Hippocampal formation (tissue), 2 donors: Measurements from ENCODE around the gene XIRP2.

ENCODE experiments used
- DNase-seq, 2 donors: peaks; one replicate each; lab custom pipeline; 2025; lab: John Stamatoyannopoulos, UW

XIRP2 gene

DNA sequence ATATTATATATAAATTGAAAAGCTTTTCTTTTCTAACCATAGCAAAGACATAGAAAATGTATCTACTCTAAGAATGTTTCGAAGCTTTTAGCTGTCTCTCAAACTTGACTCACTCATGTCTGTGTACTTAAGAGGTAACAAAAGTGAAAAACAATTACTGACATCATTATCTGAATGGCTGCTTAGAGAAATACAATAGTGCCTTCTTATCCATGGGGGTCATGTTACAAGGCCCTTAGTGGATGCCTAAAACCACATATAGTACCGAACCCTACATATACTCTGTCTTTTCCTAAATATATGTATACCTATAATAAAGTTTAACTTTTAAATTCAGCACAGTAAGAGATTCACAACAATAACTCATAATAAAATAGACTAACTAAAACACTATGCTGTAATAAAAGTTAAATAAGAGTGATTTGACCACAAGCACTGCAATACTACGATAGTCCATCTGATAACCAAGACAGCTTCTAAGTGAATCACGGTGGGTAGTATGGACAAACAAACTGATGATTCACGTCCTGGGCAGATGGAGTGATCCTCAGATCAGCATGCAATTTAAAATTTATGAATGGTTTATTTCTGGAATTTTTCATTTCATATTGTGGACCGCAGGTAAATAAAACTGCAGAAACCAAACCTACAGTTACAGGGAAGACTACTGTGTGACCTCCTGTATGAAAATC lies 246.2 kb downstream of the XIRP2 start:
- no peak for DNase-seq

DNA sequence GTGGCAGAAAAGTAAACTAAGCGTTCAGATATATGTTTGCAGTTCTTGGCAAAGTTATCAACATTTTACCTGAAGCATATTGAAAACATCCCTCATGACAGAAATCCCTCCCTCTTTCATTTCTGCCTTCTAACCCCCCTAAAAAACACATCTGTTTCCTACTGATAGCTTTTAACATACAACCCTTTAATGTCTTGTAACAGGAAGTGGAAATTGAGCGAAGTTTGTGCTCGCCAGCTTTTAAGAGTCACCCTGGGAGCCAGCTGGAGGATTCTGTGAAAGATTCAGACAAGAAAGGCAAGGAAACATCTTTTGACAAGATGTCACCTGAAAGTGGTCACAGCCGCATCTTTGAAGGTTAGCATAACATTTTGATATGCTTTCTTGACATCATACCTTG lies 247.4 kb downstream of the XIRP2 start:
- no peak for DNase-seq

DNA sequence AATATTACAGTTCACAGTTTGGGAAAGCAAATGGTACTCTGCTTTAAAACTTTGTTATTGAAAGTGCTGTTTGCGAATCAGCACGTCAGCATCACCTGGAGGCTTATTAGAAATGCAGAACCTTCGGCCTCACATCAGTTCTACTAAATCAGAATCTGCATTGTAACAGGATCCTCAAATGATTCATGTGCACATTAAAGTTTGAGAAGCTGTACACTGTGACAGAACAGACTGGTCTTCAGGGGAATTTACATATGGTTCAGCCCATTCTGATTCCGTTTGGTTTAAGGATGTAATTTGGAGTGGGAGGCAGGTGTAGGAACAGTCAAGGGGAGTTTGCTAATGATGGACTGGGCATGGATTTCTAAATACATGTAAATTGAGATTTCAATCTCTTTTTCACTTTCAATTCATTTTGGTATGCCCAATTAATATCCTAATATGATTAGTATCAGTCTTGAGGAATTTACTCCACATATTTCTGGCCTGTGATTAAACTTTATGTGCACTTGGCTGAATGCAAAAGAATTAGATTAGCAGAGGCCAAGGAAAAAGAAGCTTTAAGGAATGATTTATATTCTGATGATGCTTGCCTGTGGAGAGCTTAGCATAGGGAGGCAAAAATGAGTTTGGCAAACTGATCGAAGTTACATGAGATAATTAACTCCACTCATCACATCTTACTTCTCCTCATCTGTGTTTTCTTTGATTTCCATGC lies 248.8 kb downstream of the XIRP2 start:
- no peak for DNase-seq

DNA sequence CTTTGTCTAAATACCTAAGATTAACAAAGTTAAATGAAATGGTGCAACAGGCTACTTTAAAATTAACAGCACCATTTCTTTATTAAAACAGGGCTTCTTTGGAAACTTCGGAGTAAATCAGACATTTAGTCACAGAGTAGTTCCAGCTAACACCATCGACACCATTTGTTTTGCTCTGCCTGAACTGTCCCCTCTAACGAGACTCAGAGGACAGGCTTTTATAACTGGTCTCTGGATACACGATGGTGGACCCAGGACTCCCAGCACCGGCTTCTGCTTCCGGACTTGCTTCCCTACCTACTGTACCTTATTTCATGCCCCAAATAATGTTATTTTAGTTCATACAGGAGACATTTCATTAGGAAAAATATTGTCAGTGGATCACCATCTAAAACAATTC lies 252.1 kb downstream of the XIRP2 start:
- DNase-seq = no peak

DNA sequence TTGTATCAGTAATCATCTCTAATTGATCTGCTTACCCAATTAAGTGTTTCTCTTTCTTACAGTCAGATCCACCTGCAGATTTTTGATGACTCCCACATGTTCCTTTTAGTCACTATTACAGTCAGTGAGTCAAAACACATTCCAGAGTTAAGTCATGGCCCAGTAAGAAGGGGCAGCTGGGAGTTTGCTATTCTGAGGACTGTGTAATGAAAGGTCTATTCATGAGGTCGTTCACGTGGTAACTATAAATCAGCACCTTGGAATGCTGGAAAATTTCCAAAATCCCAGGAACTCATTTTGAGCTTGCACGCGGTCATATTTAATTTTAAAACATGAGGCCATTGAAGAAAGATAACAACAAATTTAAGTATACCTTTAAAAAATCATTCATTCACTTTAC lies 252.5 kb downstream of the XIRP2 start:
- DNase-seq = no peak

DNA sequence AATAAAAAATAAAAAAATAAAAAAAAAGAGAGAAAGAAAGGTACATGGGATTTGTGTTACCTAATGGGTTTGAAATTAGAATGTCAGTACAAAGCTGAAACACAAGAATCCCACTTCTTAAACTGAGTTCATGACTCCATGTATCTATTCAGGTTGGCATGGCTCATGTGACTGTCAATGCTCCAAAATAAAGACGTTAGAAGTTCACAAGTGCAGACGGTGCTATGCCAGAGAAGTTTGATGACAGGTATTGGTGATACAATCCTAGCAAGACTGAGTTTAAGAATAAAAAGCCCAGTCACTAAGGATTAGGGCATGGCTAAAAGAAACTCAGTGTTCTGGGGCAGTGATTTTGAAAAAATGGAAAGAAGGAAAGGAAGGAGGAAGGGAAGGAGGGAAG lies 254.3 kb downstream of the XIRP2 start:
- no peak for DNase-seq

DNA sequence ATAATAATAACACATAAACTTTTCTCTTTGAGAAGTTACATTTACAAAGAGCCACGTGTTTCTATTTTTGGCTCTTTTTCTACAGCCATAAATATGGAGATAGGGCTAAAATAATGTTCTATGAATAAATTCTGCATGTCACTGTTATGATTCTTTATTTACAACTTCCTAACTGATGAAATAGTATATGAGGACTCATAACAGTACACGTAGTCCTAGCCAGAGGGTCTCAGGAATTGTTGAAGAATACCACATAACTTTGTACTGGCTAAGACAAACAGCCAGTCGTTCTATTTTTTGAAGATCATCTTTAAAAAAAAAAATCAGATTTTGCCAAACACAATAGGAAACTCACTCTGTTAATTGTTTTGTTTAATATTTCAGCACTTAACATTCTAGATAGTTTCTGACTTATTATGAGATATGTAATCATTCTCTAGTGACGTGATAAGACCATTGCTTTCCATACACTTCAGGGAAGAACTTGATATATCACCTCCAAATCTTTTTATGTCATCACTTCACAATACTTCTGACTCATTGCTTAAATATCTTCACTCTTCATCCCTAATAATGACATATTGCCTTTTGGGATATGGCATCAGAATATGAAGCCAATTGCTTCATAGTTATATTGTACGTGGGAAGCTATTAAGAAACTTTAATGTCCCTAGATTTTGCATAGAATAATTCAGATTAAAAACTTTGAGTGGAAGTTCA lies 256.1 kb downstream of the XIRP2 start:
- DNase-seq = no peak

DNA sequence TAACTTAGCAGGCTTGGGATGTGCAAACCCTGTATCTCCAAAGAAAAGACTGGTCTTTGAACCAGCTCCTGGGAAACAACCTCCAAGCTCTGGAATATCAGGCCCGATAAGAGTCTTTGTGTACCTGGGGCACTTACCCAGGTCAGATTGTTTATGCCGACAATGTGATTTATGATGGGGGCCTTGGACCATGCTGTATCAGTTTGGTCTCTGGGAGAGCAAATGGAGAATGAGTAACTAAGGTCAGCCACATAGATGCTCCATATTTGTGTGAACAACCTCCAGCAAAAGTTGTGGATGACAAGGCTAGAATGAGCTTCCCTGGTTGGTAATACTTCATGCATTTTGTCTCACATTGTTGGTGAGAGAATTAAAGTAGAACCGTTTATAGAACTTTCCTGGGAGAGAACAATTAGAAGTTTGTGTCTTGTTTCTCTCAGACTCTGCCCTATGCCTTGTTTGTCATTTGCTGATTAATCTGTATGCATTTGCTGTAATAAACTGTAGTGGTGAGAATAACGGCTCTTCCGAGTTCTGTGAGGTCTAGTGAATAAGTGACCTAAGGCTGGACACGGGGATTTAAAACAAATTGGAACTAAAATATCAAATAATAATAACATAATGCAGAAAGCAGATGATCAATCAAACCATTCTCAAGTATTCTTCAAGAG lies 259.1 kb downstream of the XIRP2 start:
- no peak for DNase-seq

DNA sequence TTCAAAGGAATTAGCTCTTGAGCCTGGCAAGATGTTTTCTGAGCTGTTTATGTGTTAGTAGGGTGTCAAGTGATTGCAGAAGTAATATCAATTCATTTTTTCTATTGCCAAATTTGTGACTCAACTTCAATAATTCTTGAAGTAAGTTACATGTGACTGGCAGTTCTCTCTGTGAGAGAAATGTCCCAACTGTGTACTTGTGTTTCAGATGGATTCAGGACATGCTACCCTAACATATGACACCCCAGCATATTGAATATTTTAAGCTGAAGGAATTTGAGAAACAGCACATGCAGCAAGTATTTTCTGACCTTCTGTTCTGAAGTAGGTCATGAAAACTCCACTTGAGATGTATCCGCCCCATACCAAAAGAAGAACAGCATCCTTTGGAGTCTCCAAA lies 263.6 kb downstream of the XIRP2 start:
- no peak for DNase-seq

DNA sequence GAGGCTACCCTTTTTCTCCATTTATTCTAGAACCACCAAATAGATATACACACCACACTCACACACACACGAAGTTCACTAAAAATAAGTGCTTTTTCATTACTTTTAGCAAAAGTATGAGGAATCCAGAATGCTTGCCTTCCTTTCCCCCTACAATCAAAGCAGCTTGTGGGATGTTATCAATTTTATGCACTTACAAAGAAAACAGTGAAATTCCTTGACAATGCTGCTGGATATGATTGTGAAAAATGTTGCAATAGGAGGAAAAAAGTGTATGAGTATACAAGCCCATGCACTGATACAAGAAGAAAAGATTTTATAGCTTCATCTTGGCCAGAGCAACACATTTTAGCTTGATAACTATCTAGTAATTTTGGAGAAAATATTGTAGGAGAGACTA lies 269.2 kb downstream of the XIRP2 start:
- no peak for DNase-seq

DNA sequence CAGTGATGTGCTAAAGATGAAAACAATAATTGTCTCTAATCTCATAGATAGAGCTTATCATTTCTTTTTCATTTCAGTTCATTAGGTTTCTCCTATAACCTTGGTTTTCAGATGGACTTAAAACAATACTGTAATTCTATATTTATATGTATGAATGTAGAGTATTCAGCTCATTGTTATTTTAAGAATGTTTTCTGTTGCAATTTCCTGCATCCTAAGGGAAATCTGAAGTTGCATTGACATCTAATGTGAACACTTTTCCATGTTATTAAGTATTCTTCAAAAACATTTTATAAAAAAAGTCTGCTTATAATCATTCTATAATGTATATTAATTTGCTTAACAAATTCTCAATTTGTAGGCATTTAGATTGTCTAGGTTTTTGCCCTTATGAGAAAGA lies 288.9 kb downstream of the XIRP2 start:
- no peak for DNase-seq

DNA sequence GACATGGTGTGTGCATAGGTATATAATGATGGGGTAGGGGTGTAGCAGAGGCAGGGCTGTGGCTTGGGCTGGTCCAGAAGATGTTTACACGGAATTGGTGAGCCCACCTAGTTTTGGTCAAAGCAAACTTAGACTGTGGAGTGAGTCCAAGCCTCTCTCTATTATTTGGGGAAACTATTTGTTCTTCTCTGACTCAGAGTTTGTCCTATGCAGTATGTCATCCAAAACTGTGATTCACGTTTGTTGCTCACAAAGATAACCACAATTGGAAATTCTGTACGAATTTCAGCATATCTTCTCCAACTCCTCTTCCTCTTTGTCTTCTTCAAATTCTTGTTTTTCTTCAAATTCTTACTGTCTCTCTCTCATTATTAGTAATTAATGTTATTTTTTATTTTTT lies 292.9 kb downstream of the XIRP2 start:
- DNase-seq = no peak

DNA sequence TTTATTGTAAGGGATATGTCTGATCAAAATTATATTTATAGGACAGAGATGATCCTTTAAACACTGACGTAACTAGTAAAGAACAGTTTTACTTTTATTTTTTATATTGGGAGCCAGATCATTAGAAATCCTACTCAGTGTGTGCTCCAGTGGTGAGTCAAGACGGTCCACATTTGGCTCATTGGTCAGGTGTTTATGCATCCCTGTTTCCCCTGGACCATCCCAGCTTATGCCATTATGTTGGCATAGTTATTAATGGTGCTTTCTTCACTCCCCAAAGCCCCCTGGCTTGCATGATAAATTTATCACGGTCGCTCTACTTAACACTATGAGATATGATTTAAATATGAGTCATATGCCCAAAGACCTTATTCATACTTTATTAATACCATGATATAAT lies 293.4 kb downstream of the XIRP2 start:
- no peak for DNase-seq

DNA sequence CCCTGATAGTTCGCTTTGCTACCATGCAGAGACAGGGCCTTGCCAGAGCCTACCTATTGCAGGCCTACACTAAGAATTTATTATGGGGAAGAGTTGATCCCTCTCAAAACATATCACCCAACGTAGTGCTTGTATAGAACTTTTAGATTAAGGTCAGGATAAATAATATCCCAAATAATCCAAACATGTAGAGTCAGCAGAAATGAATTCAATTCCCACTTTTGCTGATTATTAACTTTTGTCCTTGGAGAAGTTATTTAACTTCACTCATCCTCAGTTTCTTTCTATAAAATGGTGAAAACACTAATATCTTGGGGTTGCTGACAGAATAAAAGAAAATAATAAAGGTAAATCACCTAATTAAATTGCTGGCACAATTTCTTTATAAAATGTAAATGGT lies 294.1 kb downstream of the XIRP2 start:
- no peak for DNase-seq

DNA sequence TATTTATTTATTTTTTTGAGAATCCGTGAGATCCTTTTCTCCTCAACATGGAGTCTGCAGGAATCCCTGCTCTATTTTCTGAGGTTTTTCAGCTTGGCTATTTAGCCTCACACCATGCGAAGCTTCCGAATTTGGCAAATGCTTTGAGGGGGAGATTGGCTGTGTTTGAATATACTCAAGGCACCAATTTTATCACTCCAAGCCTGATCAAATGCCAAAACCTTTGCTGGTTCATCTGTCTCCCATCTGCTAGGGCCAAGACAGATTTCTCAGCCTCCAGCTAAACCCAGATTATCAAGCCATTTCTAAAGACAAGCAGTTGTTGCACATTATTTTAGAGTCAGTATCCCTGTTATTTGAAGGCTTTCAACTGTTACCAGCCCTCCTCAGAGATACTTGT lies 295.7 kb downstream of the XIRP2 start:
- peak in 1 of 2 donors; percentile 16 for DNase-seq

DNA sequence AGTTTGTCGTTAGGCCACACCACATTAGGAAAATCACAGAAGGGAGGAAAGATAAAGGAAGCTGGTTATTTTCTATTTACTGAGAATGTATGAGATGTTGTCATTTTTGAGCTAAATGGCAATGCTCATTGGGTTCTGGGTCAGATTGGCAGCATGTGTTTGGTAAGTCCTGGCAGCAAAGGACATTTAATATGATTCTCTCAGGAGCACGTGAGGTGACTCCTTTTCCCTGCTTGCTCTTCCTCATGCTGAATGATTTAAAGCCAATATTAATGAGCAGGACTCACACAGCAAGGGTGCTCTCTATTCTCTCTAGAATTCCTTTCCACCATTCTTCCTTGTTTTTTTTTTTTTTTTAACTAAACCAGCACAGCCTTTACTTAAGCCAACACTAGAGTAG lies 298.2 kb downstream of the XIRP2 start:
- no peak for DNase-seq

DNA sequence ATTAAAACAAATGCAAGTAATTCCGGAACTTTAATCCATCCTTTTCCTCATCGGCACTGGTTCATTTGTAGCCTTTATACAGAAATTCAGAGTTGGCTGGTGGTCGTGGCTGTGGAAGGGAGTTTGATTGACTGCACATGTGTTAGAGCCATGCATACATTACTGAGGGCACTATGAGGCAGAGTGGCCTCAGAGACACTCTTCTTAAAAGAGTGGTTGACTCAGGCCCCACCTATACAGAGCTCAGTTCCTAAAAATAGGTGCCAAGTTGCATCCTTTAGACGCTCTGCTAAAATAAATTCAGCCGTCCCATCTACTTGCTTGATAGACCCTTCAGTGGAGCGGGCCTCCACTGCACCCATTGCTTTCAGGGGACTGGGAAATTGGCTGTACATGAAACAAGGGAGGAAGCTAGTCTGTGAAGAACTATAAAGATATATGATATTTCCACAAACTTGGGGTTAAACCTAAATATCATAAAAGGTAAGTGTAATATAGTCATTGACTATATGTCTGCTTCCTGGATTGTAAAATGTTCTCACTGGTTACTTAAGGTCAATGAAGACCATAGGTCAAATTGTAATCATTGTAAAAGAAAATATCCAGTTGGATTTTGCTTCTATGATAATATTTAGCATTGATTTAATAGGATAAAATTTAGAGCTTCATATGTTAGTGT lies 298.9 kb downstream of the XIRP2 start:
- DNase-seq = no peak

DNA sequence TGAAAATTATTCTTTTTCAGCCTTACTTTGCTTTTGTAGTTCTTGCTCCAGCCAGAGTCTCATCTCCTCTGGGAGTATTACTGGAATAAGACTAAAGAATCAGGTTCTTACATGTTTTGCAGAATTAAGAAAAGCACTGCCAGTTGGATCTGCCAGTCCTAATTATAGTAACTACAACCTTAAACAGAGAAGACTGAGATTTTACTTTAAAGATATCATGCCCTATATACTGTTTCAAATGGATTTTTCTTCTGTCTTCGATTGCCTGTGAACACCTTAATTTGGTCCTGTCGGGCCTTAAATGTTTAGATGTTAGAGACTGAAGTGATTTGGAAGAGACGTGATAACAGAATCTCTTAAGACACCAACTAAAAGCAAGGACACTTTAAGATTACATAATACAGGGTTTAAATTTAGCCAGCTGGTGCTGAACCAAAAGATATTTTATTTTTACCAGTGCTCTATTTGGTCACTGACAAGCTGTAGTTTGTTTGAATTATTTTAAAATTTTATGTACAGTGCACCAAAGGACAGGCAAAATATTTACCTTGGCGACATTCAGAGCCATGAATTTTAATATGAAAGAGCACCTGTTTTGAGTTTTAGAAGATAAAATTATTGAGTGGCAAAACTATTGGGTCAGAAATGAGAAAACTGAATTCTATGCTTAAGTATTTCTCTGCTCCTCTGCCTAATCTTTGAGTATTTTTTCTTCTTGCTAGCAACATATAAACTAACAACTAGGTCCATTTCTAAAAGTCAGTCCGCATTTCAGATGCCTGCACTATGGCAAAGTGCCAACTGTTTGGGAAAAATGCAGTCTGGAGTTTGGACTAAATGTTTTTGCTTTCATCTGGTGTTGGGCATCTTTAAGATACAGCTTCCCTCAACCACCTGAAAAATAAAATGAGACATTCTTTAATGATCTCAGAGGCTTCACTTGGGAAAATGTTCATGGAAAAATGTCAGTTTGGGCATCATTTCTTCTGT lies 300.0 kb downstream of the XIRP2 start:
- DNase-seq = peak in 1 of 2 donors; percentile 6

DNA sequence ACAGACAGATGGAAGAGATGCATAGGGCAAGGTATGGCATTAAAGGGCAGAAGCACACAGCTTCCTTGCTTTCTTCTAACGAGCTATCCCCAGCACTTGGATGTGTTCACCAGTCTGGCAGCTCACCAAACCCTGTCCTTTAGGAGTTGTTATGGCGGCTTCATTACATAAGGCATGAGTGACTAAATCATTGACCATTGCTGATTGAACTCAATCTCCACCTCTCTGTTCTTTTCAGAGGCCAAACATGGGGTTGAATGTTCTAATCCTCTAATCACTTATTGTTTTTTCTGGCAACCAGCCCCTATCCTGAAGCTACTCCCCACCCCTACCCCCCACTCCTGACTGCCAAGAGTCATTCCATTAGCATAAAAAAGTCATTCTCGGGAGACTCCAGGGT lies 301.8 kb downstream of the XIRP2 start:
- no peak for DNase-seq

DNA sequence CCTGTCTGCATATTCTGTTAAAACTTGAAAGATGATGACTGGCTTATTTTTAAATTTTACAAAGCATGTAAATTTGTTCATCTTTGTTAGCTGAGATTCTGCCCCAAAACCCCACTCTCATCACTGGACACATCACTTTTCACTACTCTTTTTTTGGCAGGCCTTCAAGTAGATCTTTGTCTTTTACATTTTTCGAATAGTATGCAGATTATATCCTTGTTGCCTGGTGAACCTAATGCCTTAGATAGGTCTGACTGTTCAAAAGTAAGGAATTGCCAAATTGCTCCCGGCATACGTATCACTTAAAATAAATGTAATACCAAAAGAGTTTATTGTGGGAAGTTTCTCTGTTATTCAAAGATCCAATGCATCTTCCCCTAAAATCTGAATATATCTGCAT lies 303.3 kb downstream of the XIRP2 start:
- no peak for DNase-seq

DNA sequence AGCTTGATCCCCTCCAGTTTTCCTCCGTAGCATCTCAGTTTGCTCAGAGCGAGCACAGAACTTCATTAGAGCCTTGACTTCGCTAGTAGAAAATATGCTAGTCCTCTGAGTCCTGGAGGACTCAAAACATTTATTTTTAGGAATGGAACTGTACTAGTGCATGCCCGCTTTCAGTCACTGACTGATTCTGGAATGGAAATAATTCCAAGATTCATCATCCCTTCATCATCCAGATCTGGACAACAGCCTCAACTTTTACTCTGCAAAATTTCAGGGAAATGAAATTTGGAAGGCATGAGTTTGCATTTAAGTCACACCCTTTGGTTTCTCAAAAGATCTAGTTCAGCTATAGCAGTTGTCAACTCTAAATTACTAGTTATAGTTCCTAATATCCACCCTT lies 304.6 kb downstream of the XIRP2 start:
- no peak for DNase-seq
